Effector memory CD4-positive, alpha-beta T cell (primary cell): Measurements from ENCODE around the gene KHDC1L.
"Not testable (repeated sequence)": the region's sequence is repeated elsewhere in the genome, so short reads cannot be mapped to it uniquely, and the experiment has no call there.

Experiments
- DNase-seq, 3 donors: peaks; one replicate each; pipeline ENCODE4 v3.0.0-alpha.2; 2020
- H3K27ac ChIP-seq: 2 replicates; pipeline ENCODE4 v1.7.0; 2013; ENCODE audit warnings: mild to moderate bottlenecking, low read length, moderate library complexity; ENCODE audit not compliant: insufficient read depth, poor library complexity, severe bottlenecking
- H3K27me3 ChIP-seq: replicated peaks from 2 replicates; pipeline ENCODE4 v1.7.0; 2013; ENCODE audit warnings: mild to moderate bottlenecking, low read length; ENCODE audit not compliant: insufficient read depth, control insufficient read depth, poor library complexity, severe bottlenecking
- H3K36me3 ChIP-seq: 2 replicates; pipeline ENCODE4 v1.7.0; 2013; ENCODE audit warnings: mild to moderate bottlenecking, low read length, moderate library complexity; ENCODE audit not compliant: control insufficient read depth, insufficient read depth
- H3K4me1 ChIP-seq: 2 replicates; pipeline ENCODE4 v1.7.0; 2013; ENCODE audit warnings: low read length, mild to moderate bottlenecking; ENCODE audit not compliant: control insufficient read depth, insufficient read depth, poor library complexity, severe bottlenecking
- H3K4me3 ChIP-seq: 2 replicates; pipeline ENCODE4 v1.7.0; 2013; ENCODE audit warnings: low read length, low read depth, mild to moderate bottlenecking; ENCODE audit not compliant: insufficient read depth, poor library complexity, severe bottlenecking
- H3K9me3 ChIP-seq: 2 replicates; pipeline ENCODE4 v1.7.0; 2013; ENCODE audit warnings: mild to moderate bottlenecking, low read length, moderate library complexity; ENCODE audit not compliant: control insufficient read depth

The KHDC1L gene

GRCh38 chr6:73209117-73209516 lies 16.2 kb downstream of the KHDC1L start:
- Histone ChIP-seq H3K27me3 (no peaks in the 10 kb centered on the region), H3K9me3 (no peaks in the 10 kb centered on the region), H3K4me3 (no peak overlapping the region), H3K4me1 (no peaks in the 10 kb centered on the region), H3K36me3 (no peaks in the 10 kb centered on the region), H3K27ac (no peak overlapping the region)
- DNase-seq: no peak

DNA sequence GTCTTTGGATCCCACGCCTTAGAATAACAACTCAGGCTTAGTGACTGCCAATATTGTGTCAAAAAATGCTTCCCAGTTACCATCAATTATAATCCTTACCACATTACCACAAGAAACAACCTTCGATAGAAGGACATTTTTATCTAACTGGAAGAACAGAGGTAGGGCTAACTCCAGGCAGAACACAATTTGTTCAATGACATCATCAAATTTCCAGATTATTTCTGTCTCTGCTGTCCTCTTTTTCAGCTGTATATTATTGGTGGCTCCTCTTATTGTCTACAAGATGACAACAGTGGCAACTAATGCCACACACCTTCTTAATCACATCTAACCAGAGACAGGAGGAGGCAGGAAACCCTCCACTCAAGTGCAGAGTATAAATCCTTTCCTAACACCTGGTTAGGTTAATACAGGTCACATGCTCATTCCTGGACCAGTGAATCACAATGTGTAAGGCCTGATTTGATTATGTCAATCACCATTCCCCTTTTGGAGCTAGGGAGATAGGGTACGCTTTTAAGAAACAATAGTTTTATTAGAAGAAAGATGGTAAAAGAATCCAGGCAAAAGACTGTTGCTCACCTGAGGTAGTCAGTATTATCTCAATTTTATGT lies 18.0 kb downstream of the KHDC1L start:
- Histone ChIP-seq H3K27me3 (no peaks in the 10 kb centered on the region), H3K4me3 (no peak overlapping the region), H3K9me3 (no peaks in the 10 kb centered on the region), H3K27ac (no peak overlapping the region), H3K36me3 (no peaks in the 10 kb centered on the region), H3K4me1 (no peaks in the 10 kb centered on the region)
- no peak for DNase-seq

- no peak for DNase-seq
- Histone ChIP-seq H3K27ac (no peak overlapping the region), H3K9me3 (no peaks in the 10 kb centered on the region), H3K4me3 (no peak overlapping the region), H3K36me3 (no peaks in the 10 kb centered on the region), H3K27me3 (no peaks in the 10 kb centered on the region), H3K4me1 (no peaks in the 10 kb centered on the region)
Observed at GRCh38 chr6:73204252-73204651, 21.0 kb downstream of the KHDC1L start.

DNA sequence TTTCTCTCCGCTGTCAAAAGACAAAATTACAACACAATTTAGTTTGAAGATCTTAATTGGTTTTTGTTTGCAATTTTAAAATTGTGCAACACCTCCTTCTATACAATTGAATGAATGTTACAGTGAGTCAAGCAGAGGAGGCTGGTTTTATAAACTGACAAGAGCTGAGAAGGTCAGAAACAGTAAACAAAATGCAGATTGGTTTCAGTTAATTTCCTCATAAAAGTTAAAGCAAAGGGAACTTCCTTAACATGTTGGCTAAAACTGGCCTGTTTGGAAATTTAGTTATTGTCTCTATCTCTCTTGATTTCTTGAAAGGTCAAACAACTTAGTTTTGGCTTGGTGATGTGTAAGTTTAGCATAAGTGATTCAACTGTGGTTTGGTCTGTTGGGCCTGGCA lies 22.2 kb downstream of the KHDC1L start:
- no peak overlapping the region for H3K27ac ChIP-seq
- no peaks in the 10 kb centered on the region for H3K27me3 ChIP-seq
- no peaks in the 10 kb centered on the region for H3K4me1 ChIP-seq
- H3K4me3 ChIP-seq: no peak overlapping the region
- no peaks in the 10 kb centered on the region for H3K36me3 ChIP-seq
- no peaks in the 10 kb centered on the region for H3K9me3 ChIP-seq
- DNase-seq: no peak

GRCh38 chr6:73200735-73201134 lies 24.6 kb downstream of the KHDC1L start:
- H3K27me3 ChIP-seq: no peaks in the 10 kb centered on the region
- no peaks in the 10 kb centered on the region for H3K9me3 ChIP-seq
- no peak for DNase-seq
- no peaks in the 10 kb centered on the region for H3K36me3 ChIP-seq
- no peak overlapping the region for H3K4me3 ChIP-seq
- no peaks in the 10 kb centered on the region for H3K4me1 ChIP-seq
- H3K27ac ChIP-seq: no peak overlapping the region

- no peaks in the 10 kb centered on the region for H3K4me1 ChIP-seq
- no peaks in the 10 kb centered on the region for H3K36me3 ChIP-seq
- H3K4me3 ChIP-seq: no peak overlapping the region
- H3K27ac ChIP-seq: no peak overlapping the region
- no peaks in the 10 kb centered on the region for H3K9me3 ChIP-seq
- no peak for DNase-seq
- H3K27me3 ChIP-seq: no peaks in the 10 kb centered on the region
Observed at GRCh38 chr6:73200247-73200646, 25.0 kb downstream of the KHDC1L start.

GRCh38 chr6:73194744-73195143 lies 30.6 kb downstream of the KHDC1L start:
- H3K27me3 ChIP-seq: no peaks in the 10 kb centered on the region
- no peaks in the 10 kb centered on the region for H3K36me3 ChIP-seq
- H3K9me3 ChIP-seq: no peaks in the 10 kb centered on the region
- no peaks in the 10 kb centered on the region for H3K4me1 ChIP-seq
- no peak for DNase-seq
- H3K4me3 ChIP-seq: no peak overlapping the region
- no peak overlapping the region for H3K27ac ChIP-seq

- not testable (repeated sequence) for DNase-seq, H3K27me3 ChIP-seq, H3K9me3 ChIP-seq, H3K4me3 ChIP-seq, H3K27ac ChIP-seq, H3K36me3 ChIP-seq, H3K4me1 ChIP-seq
Observed at GRCh38 chr6:73193302-73193701, 32.0 kb downstream of the KHDC1L start.

- no peaks in the 10 kb centered on the region for H3K36me3 ChIP-seq
Observed at GRCh38 chr6:73182021-73182607, 43.2 kb downstream of the KHDC1L start.

GRCh38 chr6:73180763-73181619 lies 44.3 kb downstream of the KHDC1L start:
- DNase-seq: no peak
- H3K4me3 ChIP-seq: no peak overlapping the region

More at GRCh38 chr6:73182021-73182607, 43.2 kb downstream of the KHDC1L start:
- Histone ChIP-seq H3K4me3 (no peak overlapping the region), H3K9me3 (no peaks in the 10 kb centered on the region), H3K27ac (no peak overlapping the region), H3K27me3 (no peaks in the 10 kb centered on the region), H3K4me1 (no peaks in the 10 kb centered on the region)
- no peak for DNase-seq

More at GRCh38 chr6:73180763-73181619, 44.3 kb downstream of the KHDC1L start:
- Histone ChIP-seq H3K9me3 (no peaks in the 10 kb centered on the region), H3K36me3 (no peaks in the 10 kb centered on the region), H3K4me1 (no peaks in the 10 kb centered on the region), H3K27ac (no peak overlapping the region), H3K27me3 (no peaks in the 10 kb centered on the region)
